NCI-H1930 (cell line): ENCODE measurements around the gene MOSMO.
A peak's percentile ranks its signal among the peaks of the same experiment; 100 is the strongest.
"Not testable (repeated sequence)": the region's sequence is repeated elsewhere in the genome, so short reads cannot be mapped to it uniquely, and the experiment has no call there.

ENCODE experiments used
- DNase-seq, 2 experiments: peaks; one replicate each; lab custom pipeline; 2025; lab: John Stamatoyannopoulos, UW

MOSMO gene

GRCh38 chr16:22007509-22008214, at the start of gene MOSMO:
Gene MOSMO, plus strand, starts transcription at chr16:22008111. Its CDS starts 191 bp downstream, at chr16:22008302.
- DNase-seq, result peak; percentile 33 to 34

DNA sequence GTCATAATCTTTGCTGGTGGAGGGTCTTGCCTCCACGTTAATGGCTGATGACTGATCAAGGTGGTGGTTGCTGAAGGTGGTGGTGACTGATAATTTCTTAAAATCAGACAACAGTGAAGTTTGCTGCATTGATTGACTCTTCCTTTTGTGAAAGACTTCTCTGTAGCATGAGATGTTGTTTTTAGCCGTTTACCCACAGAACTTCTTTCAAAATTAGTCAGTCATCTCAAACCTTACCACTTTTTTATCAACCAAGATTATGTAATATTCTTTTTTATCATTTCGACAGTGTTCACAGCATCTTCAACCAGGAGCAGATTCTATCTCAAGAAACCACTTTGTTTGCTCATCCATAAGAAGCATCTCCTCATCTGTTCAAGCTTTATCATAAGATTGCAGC, 48.9 kb upstream of the MOSMO start:
- no peak for DNase-seq

DNA sequence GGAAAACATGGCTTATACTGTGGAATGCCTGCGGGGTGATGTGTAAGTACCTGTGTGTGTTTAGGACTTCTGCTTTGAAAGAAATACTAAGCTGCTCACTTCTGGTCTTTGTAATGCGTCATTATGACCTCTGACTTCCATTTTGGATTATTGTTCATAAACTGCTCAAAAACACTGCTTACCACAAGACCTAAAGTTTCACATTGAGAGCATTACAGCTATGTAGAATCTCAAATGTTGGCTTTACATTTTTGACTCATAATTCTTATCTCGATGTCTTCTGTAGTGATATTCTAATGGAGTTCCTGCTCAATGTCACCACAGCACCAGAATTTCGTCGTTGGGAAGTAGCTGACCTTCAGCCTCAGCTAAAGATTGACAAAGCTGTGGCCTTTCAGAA, 45.4 kb upstream of the MOSMO start:
- no peak for DNase-seq

DNA sequence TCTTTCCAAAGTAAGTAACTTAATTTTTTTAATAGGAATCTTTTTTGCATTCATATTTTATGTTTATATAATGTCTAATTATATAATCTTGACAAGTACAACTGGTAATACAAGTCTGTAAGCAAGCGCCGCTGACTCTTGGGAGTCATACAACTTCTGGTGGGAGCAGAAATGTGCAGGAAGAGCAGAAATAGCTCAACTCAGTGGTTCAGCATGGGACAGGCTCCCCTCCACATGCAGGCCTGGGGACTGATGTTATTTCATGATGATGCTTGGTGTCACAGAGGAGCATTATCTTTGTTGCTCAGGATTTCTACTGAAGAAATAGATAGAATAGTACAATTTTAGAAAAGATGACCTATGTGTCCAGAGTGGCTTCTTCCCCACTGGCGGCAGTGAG, 44.0 kb upstream of the MOSMO start:
- DNase-seq, result no peak

DNA sequence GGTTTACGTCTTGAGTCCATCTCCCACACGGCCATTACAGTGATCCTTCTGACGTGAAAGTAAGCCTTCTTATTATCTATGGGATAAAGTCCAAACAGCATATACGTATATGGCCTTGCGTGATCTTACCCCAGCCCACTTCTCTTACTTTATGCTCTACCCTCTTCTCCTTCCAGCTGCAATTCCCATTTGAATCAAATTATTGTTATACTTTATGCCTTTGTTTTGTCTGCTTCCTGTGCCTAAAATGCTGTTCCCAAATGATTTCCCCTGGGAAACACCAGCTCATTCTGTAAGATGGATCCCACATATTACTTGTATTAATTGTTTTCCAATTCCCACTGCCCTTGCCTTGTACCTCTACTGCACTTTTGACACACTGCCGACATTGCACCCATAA, 43.6 kb upstream of the MOSMO start:
- DNase-seq, result no peak

GRCh38 chr16:21971856-21972255, 36.1 kb upstream of the MOSMO start:
- no peak for DNase-seq

GRCh38 chr16:21973945-21974344, 34.0 kb upstream of the MOSMO start:
- no peak for DNase-seq

DNA sequence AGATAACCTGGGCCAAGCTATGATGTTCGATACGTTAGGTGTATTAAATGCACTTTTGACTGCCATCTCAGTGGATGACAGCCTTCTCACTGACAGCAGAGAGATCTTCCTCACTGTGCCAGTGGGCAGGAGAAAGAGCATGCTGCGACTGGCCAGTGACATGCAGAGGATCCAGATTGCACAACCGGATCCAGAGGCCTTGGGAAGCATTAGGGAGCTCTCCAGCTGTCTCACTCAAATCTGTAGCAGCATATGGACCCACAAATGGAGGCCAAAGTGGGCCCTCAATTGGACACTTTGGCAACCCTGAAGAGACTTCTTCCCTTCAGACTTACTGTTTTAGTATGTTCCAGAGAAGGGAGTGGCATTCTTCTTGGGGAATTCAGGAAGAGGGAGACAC, 27.9 kb upstream of the MOSMO start:
- no peak for DNase-seq

- DNase-seq, result no peak
These were observed 25.8 kb upstream of the MOSMO start for GRCh38 chr16:21982108-21982507.

DNA sequence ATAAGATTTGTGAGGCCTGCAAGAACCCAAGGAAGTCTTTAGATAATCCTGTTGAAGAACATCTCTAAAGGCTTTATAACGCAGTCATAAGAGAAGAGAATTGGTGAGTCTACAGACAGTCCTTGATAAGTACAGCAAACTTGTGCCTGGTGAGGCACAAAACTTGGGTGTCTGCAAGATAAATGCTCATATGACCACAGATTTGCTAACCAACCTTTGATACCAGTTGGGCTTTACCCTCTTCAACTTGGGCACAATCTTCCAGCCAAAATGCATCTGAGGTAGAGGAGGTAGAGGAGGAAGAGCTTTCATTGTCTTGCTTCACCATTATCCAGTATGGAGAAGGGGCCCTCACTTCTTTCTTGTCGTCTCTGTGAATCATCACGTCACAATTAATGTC, 23.8 kb upstream of the MOSMO start:
- no peak for DNase-seq

DNA sequence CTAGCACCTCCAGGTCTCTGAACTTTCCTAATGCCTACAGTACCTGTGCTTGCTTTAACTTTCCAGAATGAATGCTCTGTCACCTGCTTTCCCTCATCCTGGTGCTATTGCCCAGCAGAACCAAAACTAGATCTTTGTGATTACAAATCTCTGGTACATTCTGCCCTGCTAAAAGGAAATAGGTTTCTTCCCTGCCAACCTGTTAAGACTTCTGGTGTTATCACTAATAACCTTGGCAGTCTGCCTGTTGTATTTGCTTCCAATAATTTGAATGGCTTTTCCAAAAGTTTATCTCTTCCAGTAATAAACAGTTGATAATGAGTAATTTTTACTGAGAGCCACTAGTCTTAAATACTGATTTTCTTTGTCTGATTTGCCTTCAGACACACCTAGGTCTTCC, 22.4 kb upstream of the MOSMO start:
- DNase-seq, result no peak

- no peak for DNase-seq
These were observed 21.1 kb upstream of the MOSMO start for GRCh38 chr16:21986692-21987246.

DNA sequence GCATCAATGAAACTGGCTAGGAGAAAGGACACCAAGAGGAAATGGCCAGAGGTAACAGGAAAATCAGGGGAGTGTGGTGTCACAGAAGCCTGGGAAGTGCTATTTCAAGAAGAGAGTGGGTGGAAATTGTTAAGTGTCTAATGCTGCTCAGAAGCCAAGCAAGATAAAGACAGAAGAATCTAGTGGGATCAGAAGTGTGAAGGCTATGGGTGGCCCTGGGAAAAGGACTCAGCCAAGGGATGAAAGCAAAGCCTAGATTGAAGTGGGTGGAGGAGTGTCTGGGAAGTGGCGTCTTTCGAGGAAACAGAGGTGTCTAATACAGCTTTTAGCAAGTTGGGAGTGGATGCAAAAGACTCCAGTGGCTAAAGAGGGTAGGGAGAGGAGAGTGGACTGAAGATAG, 20.4 kb upstream of the MOSMO start:
- no peak for DNase-seq

DNA sequence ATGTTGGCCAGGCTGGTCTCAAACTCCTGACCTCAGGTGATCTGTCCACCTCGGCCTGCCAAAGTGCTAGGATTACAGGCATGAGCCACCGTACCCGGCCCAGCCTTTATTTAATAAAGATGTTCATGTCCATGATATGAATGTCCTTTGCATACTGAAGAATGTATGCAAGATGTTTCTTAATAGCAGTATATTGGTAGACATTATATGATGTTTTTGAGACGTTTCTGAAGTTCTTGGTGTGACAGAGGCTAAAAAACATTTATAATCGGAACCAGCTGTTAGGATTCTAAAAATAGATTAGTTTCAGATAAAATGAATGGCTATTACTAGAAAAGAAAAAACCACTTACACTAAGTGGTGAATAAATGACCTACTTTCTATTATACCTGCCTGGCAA, 18.8 kb upstream of the MOSMO start:
- DNase-seq, result no peak

DNA sequence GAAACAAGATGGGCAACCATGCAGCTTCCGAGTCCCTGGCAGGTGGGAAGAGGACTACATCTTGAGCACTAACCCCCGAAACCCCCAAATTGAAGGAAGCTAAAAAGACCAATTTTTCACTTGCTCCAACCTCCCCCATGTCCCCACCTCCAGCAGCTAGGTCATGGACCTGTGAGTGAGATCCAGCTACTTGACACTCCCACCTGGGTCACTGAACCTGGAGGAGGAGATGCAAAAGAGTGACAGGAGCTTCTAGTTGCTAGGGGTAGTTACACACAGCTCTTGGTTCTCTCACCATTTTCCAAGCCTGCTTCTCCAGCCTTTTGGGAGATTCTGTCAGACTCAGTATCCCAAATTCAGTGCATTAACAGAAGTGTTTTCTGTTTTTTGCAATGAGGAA, 18.2 kb upstream of the MOSMO start:
- DNase-seq, result no peak

DNA sequence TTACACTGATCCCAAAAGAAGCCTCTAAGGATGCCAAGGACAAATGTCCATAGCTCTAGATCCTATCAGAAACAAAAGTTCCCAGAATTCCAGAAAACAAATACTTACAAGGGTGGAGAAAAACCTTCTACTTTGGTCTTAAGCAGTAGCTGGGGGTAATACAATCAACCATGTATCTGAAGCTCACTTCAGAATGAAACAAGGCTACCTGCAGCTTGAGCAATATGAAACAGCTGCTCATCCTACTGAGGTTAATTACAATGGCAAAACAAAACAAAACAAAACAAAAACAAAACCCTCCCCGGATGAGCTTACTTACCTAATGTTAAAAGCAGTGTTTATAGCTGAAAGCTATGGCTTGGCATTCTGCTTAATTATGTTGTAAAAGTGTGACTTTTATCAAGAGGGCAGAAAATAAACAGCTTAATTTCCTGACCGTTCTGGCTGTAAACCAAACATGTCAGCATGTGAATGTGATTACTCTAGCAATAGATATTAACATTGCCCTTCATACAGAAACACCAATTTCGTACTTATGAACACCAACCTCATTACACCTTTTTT, 17.4 kb upstream of the MOSMO start:
- no peak for DNase-seq

- DNase-seq, result no peak
These were observed 16.3 kb upstream of the MOSMO start for GRCh38 chr16:21991621-21992020.

DNA sequence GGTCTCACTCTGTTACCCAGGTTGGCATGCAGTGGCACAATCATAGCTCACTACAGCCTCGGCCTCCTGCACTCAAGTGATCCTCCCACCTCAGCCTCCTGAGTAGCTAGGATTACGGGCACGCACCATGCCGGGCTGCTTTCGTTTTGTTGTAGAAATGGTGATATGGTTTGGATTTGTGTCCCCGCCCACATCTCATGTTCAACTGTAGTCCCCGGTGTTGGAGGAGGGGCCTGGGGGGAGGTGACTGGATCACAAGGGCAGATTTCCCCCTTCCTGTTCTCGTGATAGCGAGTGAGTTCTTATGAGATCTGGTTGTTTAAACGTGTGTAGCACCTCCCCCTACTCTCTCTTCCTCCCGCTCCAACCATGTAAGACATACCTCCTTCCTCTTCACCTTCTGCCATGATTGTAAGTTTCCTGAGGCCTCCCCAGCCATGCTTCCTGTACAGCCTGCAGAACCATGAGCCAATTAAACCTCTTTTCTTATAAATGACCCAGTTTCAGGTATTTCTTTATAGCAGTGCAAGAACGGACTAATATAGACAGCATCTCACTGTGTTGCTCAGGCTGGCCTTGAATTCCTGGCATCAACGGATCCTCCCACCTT, 12.9 kb upstream of the MOSMO start:
- no peak for DNase-seq

DNA sequence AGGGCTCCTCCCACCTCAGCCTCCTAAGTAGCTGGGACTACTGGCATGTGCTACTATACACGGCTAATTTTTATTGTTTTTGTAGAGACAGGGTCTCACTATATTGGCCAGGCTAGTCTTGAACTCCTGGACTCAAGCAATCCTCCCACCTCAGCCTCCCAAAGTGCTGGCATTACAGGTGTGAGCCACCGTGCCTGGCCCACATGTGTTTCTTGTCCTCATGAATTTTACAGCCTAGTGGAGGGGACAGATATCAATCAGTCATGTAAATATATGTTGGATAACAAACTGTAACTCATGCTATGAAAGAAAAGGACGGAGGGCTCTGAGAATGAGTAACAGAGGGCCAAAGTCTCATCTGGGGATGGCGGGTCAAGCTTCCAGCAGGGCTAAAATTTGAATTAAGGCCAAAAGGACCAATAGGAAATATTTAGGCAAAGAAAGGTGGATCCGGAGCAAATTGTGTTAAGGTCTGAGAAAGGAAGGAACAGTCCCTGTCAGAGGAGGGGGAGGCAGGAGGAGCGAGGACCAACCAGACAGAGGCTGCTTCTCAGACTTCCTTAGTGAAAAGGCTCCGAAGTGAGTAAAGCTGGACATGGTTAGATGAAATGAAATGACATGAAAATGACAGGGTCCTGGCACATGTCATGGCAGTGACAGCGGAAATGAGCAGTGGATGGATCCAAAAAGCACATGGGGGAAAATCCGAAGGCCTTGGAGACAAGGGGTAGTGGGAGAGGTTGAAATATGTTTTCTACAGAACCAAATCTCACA, 10.8 kb upstream of the MOSMO start:
- DNase-seq, result no peak

- no peak for DNase-seq
These were observed 10.0 kb upstream of the MOSMO start for GRCh38 chr16:21997697-21998480.

DNA sequence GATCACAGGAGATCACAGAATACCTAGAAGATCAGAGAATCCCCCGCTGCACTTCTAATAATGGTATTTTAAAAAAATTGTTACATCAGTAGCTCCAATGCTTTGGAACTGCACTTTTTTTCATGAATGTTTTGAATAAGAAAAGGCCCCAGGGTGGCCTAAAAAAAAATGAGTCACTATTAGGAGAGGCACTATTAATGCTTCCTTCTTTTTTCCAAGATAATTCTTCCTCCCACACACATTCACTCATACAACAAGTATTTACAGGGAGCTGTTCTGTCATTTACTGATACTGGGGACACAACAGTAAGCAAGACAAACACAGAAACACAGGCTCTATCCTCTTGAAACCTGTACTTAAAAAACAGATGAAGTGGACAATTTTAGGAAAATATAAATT, 6.3 kb upstream of the MOSMO start:
- no peak for DNase-seq

GRCh38 chr16:22002047-22002446, 5.9 kb upstream of the MOSMO start:
- DNase-seq, result not testable (repeated sequence)
